ENCODE measurements around the gene C2CD3. TPM values are rescaled to one million over a fixed set of nuclear protein-coding genes. Genes with fewer than 3 reads are reported as not detected.

Gene C2CD3
- total and polyA plus RNA-seq, 9 of the 15 experiments (the other 6 are each of a cell fraction or from before 2014, with no cell fraction given), result 4.4 to 20.2 (median 15.4) TPM

- TF ChIP-seq DDX20 (tag; IDR thresholded peaks at IDR 0.05; ENCODE audit: low read depth) (no peak), YY1 (IDR thresholded peaks at IDR 0.05; ENCODE audit: borderline replicate concordance in 1 of 3, control insufficient read depth in 1 of 3, extremely low read depth in 1 of 3, insufficient read depth in 3 of 3, insufficient read length in 1 of 3, insufficient replicate concordance in 2 of 3, low read depth in 1 of 3, low read length in 2 of 3) (peak in 1 of 3 experiments; percentile 10), ETS2 (tag; IDR thresholded peaks at IDR 0.05; ENCODE audit: borderline replicate concordance, poor library complexity, severe bottlenecking) (no peak), TGIF2 (CRISPR knock-in tag; IDR thresholded peaks at IDR 0.05) (no peak), ZNF282 (CRISPR knock-in tag; IDR thresholded peaks at IDR 0.05) (no peak), ZNF511 (CRISPR knock-in tag; IDR thresholded peaks at IDR 0.05) (no peak), EP400 (IDR thresholded peaks at IDR 0.05) (no peak), SIRT6 (IDR thresholded peaks at IDR 0.05; ENCODE audit: low read depth, low read length) (no peak), STAT5B (CRISPR knock-in tag; IDR thresholded peaks at IDR 0.05) (no peak), ZNF212 (CRISPR knock-in tag; IDR thresholded peaks at IDR 0.05) (no peak), ZNF75A (CRISPR knock-in tag; IDR thresholded peaks at IDR 0.05) (no peak), CBFB (CRISPR knock-in tag; IDR thresholded peaks at IDR 0.05) (0 out of 2 replicates have a peak, but pooled peaks have one; percentile 16), DLX4 (CRISPR knock-in tag; IDR thresholded peaks at IDR 0.05) (no peak), CBX1 (IDR thresholded peaks at IDR 0.05; ENCODE audit: low read depth) (no peak), ZNF561 (CRISPR knock-in tag; conservative IDR thresholded peaks at IDR 0.05) (no peak), ZNF133 (CRISPR knock-in tag; IDR thresholded peaks at IDR 0.05) (no peak), POLR2B (IDR thresholded peaks at IDR 0.05; ENCODE audit: low read depth, partially characterized antibody) (no peak), ZNF707 (CRISPR knock-in tag; conservative IDR thresholded peaks at IDR 0.05) (peak; percentile 74), CEBPG (CRISPR knock-in tag; IDR thresholded peaks at IDR 0.05) (no peak), CEBPG (tag; conservative IDR thresholded peaks at IDR 0.05 in 1 of 2, IDR thresholded peaks at IDR 0.05 in 1 of 2) (no peak), SRSF7 (optimal IDR thresholded peaks at IDR 0.05; ENCODE audit: low read depth, low read length) (no peak), ZNF431 (CRISPR knock-in tag; IDR thresholded peaks at IDR 0.05) (no peak), EGR1 (conservative IDR thresholded peaks at IDR 0.05) (0 out of 2 replicates have a peak, but pooled peaks have one; percentile 18), CREB3 (tag; conservative IDR thresholded peaks at IDR 0.05; ENCODE audit: low read depth) (no peak), ZNF436 (CRISPR knock-in tag; IDR thresholded peaks at IDR 0.05) (no peak), PYGO2 (tag; IDR thresholded peaks at IDR 0.05) (no peak), KDM1A (IDR thresholded peaks at IDR 0.05) (peak; percentile 100), RFX7 (CRISPR knock-in tag; IDR thresholded peaks at IDR 0.05) (no peak), ZNF668 (CRISPR knock-in tag; IDR thresholded peaks at IDR 0.05) (no peak)
Observed at GRCh38 chr11:74015919-74016684, 154.7 kb downstream of the C2CD3 start (continued).
